NT2/D1 (cell line): Measurements from ENCODE around the gene NPFF.
"Not testable (repeated sequence)": the region's sequence is repeated elsewhere in the genome, so short reads cannot be mapped to it uniquely, and the experiment has no call there.

Experiments used
- DNase-seq: peaks from one replicate; pipeline ENCODE4 v3.0.0-alpha.2; 2011; ENCODE audit warnings: low read depth, low spot score
- H3K27me3 ChIP-seq: 2 replicates; pipeline ENCODE4 v1.6.0; 2011; ENCODE audit warnings: mild to moderate bottlenecking; ENCODE audit not compliant: insufficient read length, insufficient read depth
- H3K36me3 ChIP-seq: 2 replicates; pipeline ENCODE4 v1.6.1; 2011; ENCODE audit warnings: mild to moderate bottlenecking, low read length, mixed read lengths; ENCODE audit not compliant: insufficient read depth, insufficient read length
- H3K4me1 ChIP-seq: 2 replicates; pipeline ENCODE4 v1.5.1; 2011; ENCODE audit not compliant: insufficient read depth, insufficient read length
- H3K4me3 ChIP-seq: 2 replicates; pipeline ENCODE4 v1.5.1; 2011; ENCODE audit warnings: low read depth; ENCODE audit not compliant: insufficient read length
- H3K9ac ChIP-seq: 2 replicates; pipeline ENCODE4 v1.6.0; 2011; ENCODE audit warnings: low read depth; ENCODE audit not compliant: insufficient read length
- H3K9me3 ChIP-seq: 2 replicates; pipeline ENCODE4 v1.5.1; 2011; ENCODE audit warnings: mild to moderate bottlenecking, low read length; ENCODE audit not compliant: insufficient read depth
- SUZ12 ChIP-seq: IDR thresholded peaks from 2 replicates; pipeline ENCODE4 v1.6.1; 2011; ENCODE audit not compliant: insufficient read length, insufficient read depth; ENCODE audit errors: extremely low read depth
- YY1 ChIP-seq: IDR thresholded peaks from 2 replicates; pipeline ENCODE4 v1.6.1; 2011; ENCODE audit not compliant: insufficient read length, insufficient read depth
- ZNF274 ChIP-seq: IDR thresholded peaks from 2 replicates; pipeline ENCODE4 v1.6.1; 2011; ENCODE audit warnings: mild to moderate bottlenecking, low read depth, low read length

Gene NPFF

GRCh38 chr12:53506881-53507602 is at the start of gene NPFF:
Gene NPFF (minus strand): TSS chr12:53507484. CDS start chr12:53507474, 10 bp downstream.
- Histone ChIP-seq H3K27me3 (no peaks in the 10 kb centered on the region), H3K9me3 (no peaks in the 10 kb centered on the region), H3K36me3 (peaks cover 72% of the 10 kb centered on the region), H3K4me3 (no peak within 1 kb of the TSS), H3K9ac (peak within 1 kb of the TSS; percentile 23), H3K4me1 (peaks cover 6% of the 10 kb centered on the region)
- TF ChIP-seq YY1 (no peak), ZNF274 (no peak), SUZ12 (no peak)
- DNase-seq, result no peak

- Histone ChIP-seq H3K9ac (no peak overlapping the region), H3K36me3 (peaks cover 33% of the 10 kb centered on the region), H3K9me3 (no peaks in the 10 kb centered on the region), H3K27me3 (no peaks in the 10 kb centered on the region), H3K4me1 (no peaks in the 10 kb centered on the region), H3K4me3 (no peak overlapping the region)
- DNase-seq, result no peak
- no peak for TF ChIP-seq ZNF274
Measured at GRCh38 chr12:53552361-53553327, 45.4 kb upstream of the NPFF start.

DNA sequence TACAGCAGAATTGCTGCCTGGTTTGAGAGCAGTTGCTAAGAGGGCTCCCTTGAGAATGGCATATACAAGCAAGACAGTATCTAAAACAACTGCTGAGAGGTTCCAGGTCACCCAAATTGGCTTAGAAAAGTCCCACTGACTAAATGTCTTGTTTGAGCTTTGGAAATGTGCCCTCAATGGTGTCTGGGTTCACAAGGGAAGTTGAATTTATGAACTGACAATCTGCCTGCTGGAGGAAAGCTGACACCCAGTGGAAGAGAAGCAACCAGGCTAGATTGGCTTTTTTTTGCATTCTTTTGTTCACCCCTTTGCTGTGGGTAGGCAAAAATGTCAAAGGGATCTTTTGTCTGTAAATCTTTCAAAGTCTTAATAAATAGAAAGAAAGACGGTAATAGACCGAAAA is 44.6 kb upstream of the NPFF start:
- no peak for TF ChIP-seq SUZ12
- Histone ChIP-seq H3K27me3 (no peaks in the 10 kb centered on the region), H3K9ac (no peak overlapping the region), H3K4me3 (no peak overlapping the region), H3K36me3 (peaks cover 36% of the 10 kb centered on the region), H3K9me3 (no peaks in the 10 kb centered on the region), H3K4me1 (no peaks in the 10 kb centered on the region)
- no peak for DNase-seq

DNA sequence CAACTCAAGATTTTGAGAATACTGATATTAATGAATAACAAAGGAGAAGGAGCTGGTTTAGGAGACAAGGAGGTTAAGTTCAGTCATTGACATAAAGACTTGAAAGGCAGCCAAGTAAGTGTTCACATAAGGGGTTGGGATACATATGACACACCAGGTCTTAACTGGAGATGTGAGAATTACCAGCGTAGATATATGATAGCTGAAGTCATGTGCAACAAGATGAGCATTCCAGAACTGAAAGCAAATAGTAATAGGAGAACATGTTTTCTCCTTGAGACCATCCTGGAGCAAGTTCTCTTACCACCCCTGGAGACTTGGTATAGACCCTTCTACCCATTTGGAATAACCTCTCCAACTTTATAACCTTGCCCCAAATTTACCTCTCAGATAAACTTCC is 43.3 kb upstream of the NPFF start:
- no peak overlapping the region for H3K9ac ChIP-seq
- no peak for DNase-seq
- no peaks in the 10 kb centered on the region for H3K27me3 ChIP-seq
- TF ChIP-seq SUZ12 (no peak), YY1 (no peak), ZNF274 (no peak)
- H3K4me1 ChIP-seq, result no peaks in the 10 kb centered on the region
- no peak overlapping the region for H3K4me3 ChIP-seq
- peaks cover 36% of the 10 kb centered on the region for H3K36me3 ChIP-seq
- H3K9me3 ChIP-seq, result no peaks in the 10 kb centered on the region

DNA sequence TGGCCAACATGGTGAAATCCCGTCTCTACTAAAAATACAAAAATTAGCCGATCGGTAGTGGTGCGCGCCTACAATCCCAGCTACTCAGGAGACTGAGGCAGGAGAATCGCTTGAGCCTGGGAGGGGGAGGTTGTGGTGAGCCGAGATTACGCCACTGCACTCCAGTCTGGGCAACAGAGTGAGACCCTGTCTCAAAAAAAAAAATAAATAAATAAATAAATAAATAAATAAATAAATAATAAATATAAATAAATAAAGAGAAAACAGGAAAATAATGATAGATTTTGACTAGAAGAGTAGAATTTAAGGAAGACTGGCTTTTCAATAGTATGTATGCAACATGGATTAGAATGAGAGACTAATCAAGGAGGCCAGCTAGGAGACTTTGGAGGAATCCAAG is 42.8 kb upstream of the NPFF start:
- H3K36me3 ChIP-seq, result peaks cover 36% of the 10 kb centered on the region
- not testable (repeated sequence) for DNase-seq, H3K27me3 ChIP-seq, H3K4me1 ChIP-seq, H3K4me3 ChIP-seq, H3K9me3 ChIP-seq, H3K9ac ChIP-seq

- H3K36me3 ChIP-seq, result peaks cover 36% of the 10 kb centered on the region
- not testable (repeated sequence) for H3K4me3 ChIP-seq, H3K4me1 ChIP-seq, H3K27me3 ChIP-seq, H3K9me3 ChIP-seq, DNase-seq, H3K9ac ChIP-seq
Measured at GRCh38 chr12:53548354-53548753, 41.1 kb upstream of the NPFF start.

DNA sequence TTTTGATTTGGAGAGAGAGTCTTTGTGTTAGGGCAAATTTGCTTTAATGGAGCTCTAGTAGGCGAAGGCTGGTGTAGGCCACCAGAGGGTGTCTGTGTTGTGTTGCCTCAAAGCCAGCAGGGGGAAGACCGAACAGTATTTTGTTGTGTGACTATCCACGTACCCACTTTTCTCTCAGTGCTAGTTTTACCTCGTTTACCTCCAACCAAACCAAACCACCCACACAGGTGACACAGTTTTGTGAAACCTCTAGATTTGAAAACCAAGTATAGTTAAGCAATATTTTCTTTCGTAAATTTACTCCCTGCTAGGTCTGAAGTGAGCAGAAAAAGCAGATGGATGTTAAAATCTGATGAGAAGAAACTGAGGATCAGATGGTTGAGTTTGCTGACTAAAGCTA is 36.3 kb upstream of the NPFF start:
- Histone ChIP-seq H3K36me3 (peaks cover 39% of the 10 kb centered on the region), H3K4me3 (no peak overlapping the region), H3K9me3 (no peaks in the 10 kb centered on the region), H3K27me3 (no peaks in the 10 kb centered on the region), H3K9ac (peak overlapping the region; percentile 58), H3K4me1 (peaks cover 3% of the 10 kb centered on the region)
- TF ChIP-seq SUZ12, result no peak
- TF ChIP-seq YY1, result no peak
- no peak for TF ChIP-seq ZNF274
- DNase-seq, result peak; percentile 39
